HG03095 (cell line): ENCODE measurements around the gene ITGB5.
"Not testable (repeated sequence)": the region's sequence is repeated elsewhere in the genome, so short reads cannot be mapped to it uniquely, and the experiment has no call there.

Experiments used
- ATAC-seq: cut with Tn5 transposase; IDR thresholded peaks from one replicate; pipeline ENCODE4 v1.9.1; 2021; ENCODE audit warnings: moderate library complexity; ENCODE audit not compliant: unreplicated experiment

Gene ITGB5

DNA sequence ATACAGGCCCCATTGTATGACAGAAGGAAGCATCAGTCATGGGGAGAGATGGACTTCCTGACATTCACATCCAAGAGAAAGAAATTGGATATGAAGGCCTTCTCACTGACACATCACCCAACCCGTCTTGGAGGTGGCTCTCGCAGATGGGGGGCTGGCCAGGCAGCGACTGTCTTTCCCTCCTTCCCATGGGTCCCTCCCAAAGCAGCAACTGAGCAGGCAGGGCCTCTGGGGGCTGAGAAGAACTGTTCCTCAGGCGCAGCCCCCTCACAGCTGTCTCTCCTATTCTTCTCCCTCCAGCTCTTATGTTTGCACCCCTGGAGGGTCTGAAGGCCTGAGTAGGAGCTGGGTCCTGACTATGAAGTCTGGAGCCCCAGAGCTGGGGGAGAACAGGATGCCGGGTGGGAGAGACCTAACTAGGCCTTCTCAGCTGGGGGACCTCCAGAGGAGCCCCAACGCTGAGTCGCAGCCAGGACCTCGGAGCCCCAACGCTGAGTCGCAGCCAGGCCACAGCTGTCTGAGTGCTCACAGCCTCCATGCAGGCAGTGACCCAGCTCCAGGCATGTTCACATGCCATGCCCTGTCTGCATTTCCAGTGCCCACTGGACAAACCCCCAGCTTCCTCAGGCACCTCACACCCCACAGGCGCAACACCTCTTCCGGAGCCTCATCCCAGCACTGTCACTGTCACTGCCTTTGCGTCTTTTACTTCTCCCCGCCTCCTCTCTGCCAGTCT lies 127.3 kb downstream of the ITGB5 start:
- no peak for ATAC-seq

DNA sequence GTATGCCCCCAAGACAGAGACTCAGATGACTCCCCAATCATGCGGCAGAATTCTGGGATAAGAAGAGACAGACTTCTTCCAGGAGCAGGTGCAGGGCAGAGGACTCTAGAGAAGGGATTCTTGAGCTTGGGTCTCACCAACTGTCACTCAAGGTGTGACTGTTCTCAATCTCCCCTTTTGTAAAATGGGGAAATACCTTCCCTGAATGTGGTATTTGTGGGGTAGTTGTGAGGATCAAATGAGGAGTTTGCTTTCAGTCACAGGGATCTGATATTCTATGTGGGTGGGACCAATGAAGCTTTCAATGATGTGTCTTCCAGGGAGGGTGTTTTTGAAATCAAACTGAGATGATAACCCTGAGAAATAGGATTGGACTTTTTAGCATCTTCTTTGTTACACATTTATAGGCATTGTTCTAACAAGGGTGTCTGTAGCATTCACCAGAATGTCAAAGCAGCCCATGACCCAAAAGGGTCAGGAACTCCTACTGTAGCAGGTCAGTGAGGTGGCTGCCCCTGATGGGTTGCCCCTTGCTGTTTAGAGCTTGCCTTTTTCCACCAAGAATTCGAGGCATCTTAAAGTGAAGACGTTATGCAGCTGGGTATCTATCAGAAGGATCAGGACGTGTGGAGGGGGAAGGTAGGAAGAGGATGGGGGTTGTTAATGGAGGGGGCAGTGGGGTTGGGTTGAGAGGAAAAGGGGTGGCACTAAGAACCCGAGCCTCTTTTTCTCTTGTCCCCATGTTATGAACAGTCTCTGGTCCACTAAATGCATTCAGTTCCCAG lies 128.1 kb downstream of the ITGB5 start:
- ATAC-seq: no peak

DNA sequence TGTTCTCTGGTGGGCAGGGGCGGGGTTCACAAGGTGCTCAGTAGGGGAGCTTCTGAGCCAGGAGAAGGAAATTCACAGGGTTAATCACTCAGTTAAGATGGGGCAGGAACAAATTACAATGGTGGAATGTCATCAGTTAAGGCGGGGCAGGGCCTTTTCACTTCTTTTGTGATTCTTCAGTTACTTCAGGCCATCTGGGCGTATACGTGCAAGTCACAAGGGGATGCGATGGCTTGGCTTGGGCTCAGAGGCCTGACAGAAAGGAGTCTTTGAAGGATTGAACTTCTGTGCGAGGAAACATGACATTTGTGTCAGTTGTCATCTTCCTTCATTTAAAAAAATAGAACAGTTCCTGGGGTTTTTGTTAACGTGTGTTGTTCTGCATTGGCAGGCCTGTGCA lies 129.2 kb downstream of the ITGB5 start:
- not testable (repeated sequence) for ATAC-seq

DNA sequence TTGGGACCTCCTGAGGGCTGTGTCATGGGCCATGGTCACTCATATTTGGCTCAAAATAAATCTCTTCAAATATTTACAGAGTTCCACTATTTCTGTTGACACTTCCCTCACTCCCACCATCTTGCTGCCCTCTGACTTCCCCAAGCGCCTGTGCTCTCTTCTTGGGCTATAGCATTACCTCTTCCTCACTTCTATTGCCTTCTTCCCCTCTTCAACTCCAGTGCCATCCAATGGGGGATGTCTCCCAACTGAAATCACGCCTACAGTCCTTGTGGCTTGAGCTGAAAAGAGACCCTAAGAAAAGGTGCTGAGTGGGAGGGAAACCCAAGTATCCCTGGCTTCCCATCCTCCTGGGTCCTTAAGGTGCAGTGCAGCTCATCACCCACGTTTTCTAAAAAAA lies 135.1 kb downstream of the ITGB5 start:
- ATAC-seq: no peak

DNA sequence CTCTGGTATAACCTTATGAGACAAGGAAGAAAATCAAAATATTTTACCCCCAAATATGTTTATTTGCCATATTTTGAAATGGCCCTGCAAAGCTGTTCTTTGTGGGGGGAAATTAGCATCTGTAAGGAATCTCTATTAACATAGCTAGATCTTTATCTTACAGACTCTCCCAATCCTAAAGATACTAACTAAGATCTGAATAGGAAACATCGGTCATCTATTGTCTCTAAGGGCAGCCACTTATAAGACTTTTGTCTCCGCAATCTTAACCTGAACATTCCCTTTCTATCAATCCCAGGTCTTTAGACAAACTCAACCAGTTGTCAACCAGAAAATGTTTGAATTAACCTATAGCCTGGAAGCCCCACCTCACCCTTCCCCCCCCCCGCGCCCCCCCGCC lies 135.7 kb downstream of the ITGB5 start:
- no peak for ATAC-seq

DNA sequence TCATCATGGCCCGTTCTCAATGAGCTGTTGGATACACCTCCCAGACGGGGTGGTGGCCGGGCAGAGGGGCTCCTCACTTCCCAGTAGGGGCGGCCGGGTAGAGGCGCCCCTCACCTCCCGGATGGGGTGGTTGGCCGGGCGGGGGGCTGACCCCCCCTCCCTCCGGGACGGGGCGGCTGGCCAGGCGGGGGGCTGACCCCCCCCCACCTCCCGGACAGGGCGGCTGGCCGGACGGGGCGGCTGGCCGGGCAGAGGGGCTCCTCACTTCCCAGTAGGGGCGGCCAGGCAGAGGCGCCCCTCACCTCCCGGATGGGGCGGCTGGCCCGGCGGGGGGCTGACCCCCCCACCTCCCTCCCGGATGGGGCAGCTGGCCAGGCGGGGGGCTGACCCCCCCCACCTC lies 137.3 kb downstream of the ITGB5 start:
- not testable (repeated sequence) for ATAC-seq

DNA sequence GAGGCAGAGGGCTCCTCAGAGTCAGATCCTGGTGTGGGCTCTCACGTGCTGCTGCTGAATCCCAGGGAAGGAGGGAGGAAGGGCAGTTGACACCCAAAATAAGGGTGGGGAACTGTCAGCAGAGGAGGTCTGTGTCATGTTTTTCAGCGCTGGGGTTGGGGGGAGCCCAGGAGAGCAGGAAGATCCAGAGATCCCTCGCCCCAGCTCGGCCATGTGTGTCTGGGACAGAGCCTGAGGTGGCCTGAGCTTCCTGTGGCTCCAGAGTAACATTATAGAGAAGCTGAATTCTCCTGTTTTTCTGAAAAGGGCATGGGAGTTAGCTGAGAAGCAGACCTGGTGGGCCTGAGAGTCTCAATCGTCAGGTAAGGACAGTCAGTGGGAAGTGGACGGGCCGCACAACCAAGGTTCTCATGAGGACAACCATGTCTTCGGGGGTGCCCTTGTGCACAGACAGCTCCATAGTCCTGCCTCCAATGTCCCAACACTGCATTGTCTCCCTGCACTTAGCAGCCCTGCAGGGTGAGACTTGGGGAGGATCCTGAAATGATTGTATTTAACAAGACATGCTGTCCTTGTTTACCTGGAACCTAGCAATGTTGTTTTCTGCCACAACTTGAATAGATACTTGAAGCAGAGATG lies 138.5 kb downstream of the ITGB5 start:
- no peak for ATAC-seq

DNA sequence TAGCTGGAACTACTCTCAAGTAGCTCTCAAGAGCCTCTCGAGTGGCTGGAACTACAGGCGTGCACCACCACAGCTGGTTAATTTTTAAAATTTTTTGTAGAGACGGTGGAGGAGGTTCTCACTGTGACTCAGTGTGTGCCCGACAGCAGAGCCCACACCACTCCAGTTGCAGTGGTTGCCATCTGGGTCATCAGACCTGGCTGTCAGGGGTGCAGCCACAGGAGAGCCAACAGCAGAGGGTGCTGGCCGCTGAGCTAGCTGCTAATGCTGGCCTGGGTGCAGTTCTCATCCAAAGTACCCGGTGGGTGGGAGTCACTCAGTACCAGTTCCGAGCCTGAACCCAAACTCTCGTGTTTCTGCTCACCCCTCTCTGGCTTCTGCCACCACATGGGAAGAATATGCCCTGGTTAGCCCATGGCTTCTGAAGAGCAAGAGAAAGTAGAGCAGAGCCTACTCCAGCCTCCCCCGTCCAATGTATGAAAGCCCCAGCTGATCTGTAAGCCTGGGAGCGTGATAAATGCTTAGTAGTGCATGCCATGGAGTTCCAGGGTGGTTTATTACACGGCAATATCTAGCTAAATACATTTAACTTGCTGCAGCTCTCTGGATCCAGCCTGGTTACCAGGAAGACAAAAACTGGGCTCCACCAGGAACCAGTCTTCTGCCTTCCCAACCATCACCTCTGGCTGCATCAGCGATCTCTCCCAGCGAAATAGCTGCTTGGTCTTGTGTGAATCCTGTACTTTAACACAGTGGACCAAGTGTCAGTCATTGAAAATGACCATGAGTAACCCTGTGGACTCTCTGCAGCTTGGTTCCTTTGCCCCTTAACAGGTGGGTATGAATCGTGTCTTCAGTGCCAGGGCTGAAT lies 139.8 kb downstream of the ITGB5 start:
- ATAC-seq: no peak

DNA sequence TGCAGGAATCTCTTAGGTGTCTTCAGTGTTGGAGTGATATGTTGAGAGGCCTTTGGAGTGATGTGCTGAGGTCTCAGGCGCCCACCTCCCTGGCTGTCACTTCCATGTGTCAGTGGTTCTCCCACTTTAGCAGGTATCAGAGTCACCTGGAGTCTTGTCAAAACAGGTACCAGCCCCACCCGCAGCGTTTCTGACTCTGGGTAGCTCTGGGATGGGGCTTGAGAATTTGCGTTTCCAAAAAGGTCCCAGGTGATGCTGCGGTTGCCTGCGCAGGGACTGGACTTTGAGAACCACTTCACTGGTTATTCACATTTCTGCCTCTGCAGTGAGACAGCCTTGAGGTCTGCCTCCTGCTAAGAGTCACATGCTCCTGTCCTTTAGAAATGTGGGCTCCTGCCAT lies 141.4 kb downstream of the ITGB5 start:
- ATAC-seq: no peak

DNA sequence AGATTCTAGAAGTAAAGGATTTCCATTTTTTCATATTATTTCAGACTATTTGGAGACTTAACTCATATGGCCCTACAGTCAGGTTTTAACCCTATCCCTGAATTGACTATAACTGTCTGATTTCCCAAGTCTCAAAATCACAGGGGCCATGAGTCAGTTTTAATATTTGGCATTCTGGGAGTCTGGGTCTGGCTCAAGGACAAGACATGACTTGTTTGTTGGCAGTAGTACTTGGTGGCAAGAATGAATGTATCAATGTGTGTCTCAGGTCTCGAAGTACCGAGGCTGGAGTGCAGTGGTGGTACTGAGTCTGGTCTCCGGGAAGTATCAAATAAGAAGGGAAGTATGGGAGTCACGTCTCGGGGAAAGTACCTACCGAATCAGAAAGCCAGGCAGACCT lies 146.1 kb downstream of the ITGB5 start:
- ATAC-seq: no peak

DNA sequence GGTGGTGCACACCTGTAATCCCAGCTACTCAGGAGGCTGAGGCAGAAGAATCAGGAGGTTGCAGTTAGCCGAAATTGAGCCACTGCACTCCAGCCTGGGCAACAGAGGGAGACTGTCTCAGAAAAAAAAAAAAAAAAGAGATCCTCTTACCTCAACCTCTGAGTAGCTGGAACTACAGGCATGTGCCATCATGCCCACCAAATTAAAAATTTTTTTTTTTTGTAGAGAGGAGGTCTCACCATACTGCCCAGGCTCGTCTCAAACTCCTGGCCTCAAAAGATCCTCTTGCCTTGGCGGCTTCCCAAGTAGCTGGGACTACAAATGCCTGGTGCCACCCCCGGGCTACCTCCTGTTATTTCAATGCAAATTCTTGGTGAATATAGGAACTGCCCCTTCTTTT lies 155.4 kb downstream of the ITGB5 start:
- ATAC-seq: no peak

DNA sequence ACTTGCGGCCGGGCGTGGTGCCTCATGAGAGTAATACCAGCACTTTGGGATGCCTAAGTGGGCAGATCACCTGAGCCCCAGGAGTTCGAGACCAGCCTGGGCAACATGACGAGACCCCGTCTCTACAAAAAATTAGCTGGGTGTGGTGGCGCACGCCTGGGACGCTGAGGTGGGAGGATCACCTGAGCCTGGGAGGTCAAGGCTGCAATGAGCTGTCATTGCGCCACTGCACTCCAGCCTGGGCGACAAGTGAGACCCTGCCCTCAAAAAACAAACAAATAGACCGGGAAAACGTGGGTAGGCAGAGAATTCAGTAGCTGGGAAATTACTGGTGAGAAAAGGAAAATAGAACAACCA lies 156.2 kb downstream of the ITGB5 start:
- no peak for ATAC-seq

DNA sequence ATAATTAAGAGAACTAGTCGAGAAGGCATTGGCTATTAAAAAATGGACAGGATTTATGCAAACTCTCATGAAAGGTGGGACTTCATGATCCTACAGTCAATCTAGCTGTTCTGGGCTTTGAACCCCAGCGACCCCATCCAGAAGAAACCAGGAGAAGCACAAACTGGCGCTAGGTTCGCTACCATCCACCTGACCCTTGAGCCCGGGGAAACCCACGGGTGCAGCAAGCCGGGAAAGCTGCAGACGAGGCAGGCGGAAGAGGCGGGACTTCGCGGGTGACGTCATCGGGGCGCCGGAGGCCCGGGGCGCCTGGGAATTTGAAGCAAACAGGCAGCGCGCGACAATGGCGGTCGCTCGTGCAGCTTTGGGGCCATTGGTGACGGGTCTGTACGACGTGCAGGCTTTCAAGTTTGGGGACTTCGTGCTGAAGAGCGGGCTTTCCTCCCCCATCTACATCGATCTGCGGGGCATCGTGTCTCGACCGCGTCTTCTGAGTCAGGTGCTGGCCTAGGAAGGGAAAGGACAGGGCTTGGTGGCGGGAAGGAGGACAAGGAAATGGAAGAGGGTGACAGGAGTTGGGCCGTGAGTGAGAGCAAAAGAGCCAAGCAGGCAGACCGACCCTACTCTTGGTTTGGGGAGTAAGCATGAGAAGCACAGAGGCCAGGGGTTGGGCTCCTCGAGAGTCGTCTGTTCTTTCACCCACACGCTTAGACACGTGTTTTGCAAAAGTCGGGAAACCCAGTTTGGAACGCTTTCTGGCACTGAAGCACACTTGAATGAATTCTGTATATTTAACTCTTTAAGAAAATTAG lies 156.8 kb downstream of the ITGB5 start, which contains the start of gene UMPS:
Gene UMPS (plus strand): TSS at position 324 of the 812 bp plus-strand sequence. CDS start 20 bp downstream, at position 344.
- ATAC-seq: peak; percentile 93

DNA sequence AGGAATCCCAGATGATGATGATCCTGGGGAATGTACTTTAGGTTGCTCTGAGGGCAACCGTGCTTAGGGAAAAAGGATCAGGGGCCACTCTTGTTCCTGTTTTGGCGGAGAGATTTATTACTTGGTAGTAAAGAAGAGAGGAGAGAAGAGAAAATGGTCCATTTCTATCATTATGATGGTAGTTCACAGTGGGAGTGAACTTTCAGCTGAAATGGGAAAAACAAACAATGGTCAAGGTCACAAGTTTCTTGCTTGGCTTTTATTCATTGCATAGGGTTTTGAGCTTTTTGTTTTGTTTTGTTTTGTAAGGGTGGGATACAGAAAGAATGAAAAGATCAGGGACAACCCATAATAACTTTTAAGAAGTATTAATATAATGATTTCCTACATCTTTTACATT lies 164.6 kb downstream of the ITGB5 start:
- ATAC-seq: no peak

DNA sequence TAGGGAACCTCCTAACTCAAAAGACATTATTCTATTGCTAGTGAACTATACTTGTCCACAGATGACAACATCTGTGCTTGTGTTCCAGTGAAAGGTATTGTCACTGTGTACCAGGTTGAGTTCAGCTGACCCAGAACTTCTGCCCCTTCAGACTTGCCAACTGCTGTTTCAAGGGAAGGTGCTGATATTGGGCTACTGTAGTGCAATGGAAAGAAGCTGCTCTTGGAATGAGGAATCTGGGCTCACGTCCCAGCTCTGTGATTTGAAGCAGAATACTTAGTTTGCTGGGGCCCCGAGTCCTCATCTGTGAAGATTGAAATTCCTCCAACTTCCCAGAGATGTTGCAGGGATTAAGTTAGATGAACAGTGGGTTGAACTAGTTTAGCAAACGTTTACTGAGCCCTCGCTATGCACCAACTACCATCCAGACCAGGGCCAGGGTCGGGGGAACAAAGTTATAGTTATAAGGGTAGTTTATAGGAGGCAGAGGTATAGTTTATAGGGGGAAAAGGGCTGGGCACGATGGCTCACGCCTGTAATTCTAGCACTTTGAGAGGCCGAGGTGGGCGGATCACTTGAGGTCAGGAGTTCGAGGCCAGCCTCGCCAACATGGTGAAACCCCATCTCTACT lies 172.8 kb downstream of the ITGB5 start:
- ATAC-seq: no peak
